Ishikawa (cell line): Measurements from ENCODE around the gene VPS39.

ENCODE experiments used
- CEBPB ChIP-seq: IDR thresholded peaks from 2 replicates; pipeline ENCODE4 v1.6.1; 2012
- CREB1 ChIP-seq: IDR thresholded peaks from 2 replicates; pipeline ENCODE4 v1.6.1; 2012; ENCODE audit warnings: low read depth
- EGR1 ChIP-seq: IDR thresholded peaks from 2 replicates; pipeline ENCODE4 v1.6.1; 2012
- EP300 ChIP-seq: IDR thresholded peaks from 2 replicates; pipeline ENCODE4 v1.6.1; 2012; ENCODE audit warnings: borderline replicate concordance
- FOXM1 ChIP-seq: IDR thresholded peaks from 2 replicates; pipeline ENCODE4 v1.6.1; 2012; ENCODE audit warnings: low read depth, borderline replicate concordance
- NFIC ChIP-seq: IDR thresholded peaks from 2 replicates; pipeline ENCODE4 v1.6.1; 2012
- RAD21 ChIP-seq: IDR thresholded peaks from 2 replicates; pipeline ENCODE4 v1.6.1; 2012; ENCODE audit warnings: low read depth
- TAF1 ChIP-seq: IDR thresholded peaks from 2 replicates; pipeline ENCODE4 v1.6.1; 2012; ENCODE audit warnings: low read depth, mild to moderate bottlenecking
- TCF12 ChIP-seq: IDR thresholded peaks from 2 replicates; pipeline ENCODE4 v1.6.1; 2012; ENCODE audit warnings: low read depth
- TEAD4 ChIP-seq: IDR thresholded peaks from 2 replicates; pipeline ENCODE4 v1.6.1; 2012
- YY1 ChIP-seq: IDR thresholded peaks from 2 replicates; pipeline ENCODE4 v1.6.1; 2012; ENCODE audit warnings: low read depth
- ZBTB7A ChIP-seq: IDR thresholded peaks from 2 replicates; pipeline ENCODE4 v1.6.1; 2012; ENCODE audit warnings: low read depth
- TF ChIP-seq, protein P1 (sequence below): IDR thresholded peaks from 2 replicates; pipeline ENCODE4 v1.6.1; 2012
- TF ChIP-seq, protein P2 (sequence below): IDR thresholded peaks from 2 replicates; pipeline ENCODE4 v1.6.1; 2012; ENCODE audit warnings: low read depth, mild to moderate bottlenecking
- TF ChIP-seq, protein P3 (sequence below): IDR thresholded peaks from 2 replicates; pipeline ENCODE4 v1.6.1; 2012

The VPS39 gene

GRCh38 chr15:42226648-42227047, 18.5 kb upstream of the VPS39 start:
- TF ChIP-seq ZBTB7A (no peak), TCF12 (no peak), CEBPB (no peak), EP300 (no peak), FOXM1 (no peak), YY1 (no peak), EGR1 (no peak)
- TF ChIP-seq, protein P1, sequence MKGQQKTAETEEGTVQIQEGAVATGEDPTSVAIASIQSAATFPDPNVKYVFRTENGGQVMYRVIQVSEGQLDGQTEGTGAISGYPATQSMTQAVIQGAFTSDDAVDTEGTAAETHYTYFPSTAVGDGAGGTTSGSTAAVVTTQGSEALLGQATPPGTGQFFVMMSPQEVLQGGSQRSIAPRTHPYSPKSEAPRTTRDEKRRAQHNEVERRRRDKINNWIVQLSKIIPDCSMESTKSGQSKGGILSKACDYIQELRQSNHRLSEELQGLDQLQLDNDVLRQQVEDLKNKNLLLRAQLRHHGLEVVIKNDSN = no peak
- TF ChIP-seq, protein P2, sequence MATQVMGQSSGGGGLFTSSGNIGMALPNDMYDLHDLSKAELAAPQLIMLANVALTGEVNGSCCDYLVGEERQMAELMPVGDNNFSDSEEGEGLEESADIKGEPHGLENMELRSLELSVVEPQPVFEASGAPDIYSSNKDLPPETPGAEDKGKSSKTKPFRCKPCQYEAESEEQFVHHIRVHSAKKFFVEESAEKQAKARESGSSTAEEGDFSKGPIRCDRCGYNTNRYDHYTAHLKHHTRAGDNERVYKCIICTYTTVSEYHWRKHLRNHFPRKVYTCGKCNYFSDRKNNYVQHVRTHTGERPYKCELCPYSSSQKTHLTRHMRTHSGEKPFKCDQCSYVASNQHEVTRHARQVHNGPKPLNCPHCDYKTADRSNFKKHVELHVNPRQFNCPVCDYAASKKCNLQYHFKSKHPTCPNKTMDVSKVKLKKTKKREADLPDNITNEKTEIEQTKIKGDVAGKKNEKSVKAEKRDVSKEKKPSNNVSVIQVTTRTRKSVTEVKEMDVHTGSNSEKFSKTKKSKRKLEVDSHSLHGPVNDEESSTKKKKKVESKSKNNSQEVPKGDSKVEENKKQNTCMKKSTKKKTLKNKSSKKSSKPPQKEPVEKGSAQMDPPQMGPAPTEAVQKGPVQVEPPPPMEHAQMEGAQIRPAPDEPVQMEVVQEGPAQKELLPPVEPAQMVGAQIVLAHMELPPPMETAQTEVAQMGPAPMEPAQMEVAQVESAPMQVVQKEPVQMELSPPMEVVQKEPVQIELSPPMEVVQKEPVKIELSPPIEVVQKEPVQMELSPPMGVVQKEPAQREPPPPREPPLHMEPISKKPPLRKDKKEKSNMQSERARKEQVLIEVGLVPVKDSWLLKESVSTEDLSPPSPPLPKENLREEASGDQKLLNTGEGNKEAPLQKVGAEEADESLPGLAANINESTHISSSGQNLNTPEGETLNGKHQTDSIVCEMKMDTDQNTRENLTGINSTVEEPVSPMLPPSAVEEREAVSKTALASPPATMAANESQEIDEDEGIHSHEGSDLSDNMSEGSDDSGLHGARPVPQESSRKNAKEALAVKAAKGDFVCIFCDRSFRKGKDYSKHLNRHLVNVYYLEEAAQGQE = no peak

GRCh38 chr15:42220216-42220615, 12.1 kb upstream of the VPS39 start:
- TF ChIP-seq YY1 (no peak), EGR1 (no peak), CREB1 (no peak), CEBPB (no peak), RAD21 (no peak), FOXM1 (no peak), ZBTB7A (no peak), TCF12 (no peak), NFIC (no peak), TEAD4 (no peak), TAF1 (no peak), EP300 (no peak)
- TF ChIP-seq, protein P1 = no peak
- TF ChIP-seq, protein P2 = no peak
- TF ChIP-seq, protein P3, sequence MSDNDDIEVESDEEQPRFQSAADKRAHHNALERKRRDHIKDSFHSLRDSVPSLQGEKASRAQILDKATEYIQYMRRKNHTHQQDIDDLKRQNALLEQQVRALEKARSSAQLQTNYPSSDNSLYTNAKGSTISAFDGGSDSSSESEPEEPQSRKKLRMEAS = no peak

DNA sequence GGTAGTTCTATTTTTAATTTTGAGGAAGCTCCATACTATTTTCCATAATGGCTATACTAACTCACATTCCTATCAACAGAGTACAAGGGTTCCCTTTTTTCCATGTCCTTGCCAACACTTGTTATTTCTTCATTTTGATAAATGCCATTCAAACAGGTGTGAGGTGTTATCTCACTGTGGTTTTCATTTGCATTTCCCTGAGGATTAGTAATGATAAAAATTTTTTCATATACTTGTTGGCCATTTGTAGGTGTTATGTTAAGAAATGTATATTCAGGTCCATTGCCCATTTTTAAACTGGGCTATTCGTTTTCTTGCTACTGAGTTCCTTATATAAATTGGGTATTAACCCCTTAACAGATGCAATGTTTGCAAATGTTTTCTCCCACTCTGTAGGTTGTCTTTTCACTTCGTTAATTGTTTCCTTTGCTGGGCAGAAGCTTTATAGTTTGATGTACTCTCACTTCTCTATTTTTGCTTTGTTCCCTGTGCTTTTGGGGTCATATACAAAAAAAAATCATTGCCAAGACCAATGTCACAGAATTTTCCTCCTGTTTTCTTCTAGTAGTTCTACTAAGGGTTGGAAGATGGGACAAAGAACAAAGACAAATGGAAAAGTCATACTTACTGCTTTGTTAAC, 11.0 kb upstream of the VPS39 start:
- TF ChIP-seq TEAD4 (no peak), EGR1 (no peak), TCF12 (no peak), TAF1 (no peak), CEBPB (no peak), EP300 (no peak), ZBTB7A (no peak), RAD21 (no peak), FOXM1 (no peak), CREB1 (no peak), NFIC (no peak), YY1 (no peak)
- TF ChIP-seq, protein P3 = no peak
- TF ChIP-seq, protein P2 = no peak
- TF ChIP-seq, protein P1 = no peak

- no peak for TF ChIP-seq YY1
- TF ChIP-seq EGR1 = no peak
Measured at GRCh38 chr15:42217568-42217967, 9.5 kb upstream of the VPS39 start.
